Smooth muscle cell (in vitro differentiated cells): ENCODE data around the gene GTPBP8. TPM values are rescaled to one million over a fixed set of nuclear protein-coding genes. Genes with fewer than 3 reads are reported as not detected.
"Not testable (repeated sequence)": the region's sequence is repeated elsewhere in the genome, so short reads cannot be mapped to it uniquely, and the experiment has no call there.

Source experiments
- DNase-seq: peaks from one replicate; lab custom pipeline; 2025; ENCODE audit not compliant: unreplicated experiment; lab: John Stamatoyannopoulos, UW
- H2AFZ ChIP-seq: fragments of 200-600 bp; sonication (generic); 2 replicates; pipeline ENCODE4 v1.6.0; 2016; ENCODE audit warnings: antibody characterized with exemption, low read depth, mild to moderate bottlenecking
- H3F3A ChIP-seq: fragments of 200-600 bp; sonication (generic); 2 replicates; pipeline ENCODE4 v1.6.0; 2017; ENCODE audit warnings: antibody characterized with exemption, low read depth
- H3K27ac ChIP-seq: fragments of 200-600 bp; sonication (generic); 2 replicates; pipeline ENCODE4 v1.5.1; 2016; ENCODE audit warnings: low read depth, mild to moderate bottlenecking
- H3K27me3 ChIP-seq: fragments of 200-600 bp; sonication (generic); 2 replicates; pipeline ENCODE4 v1.6.1; 2016; ENCODE audit warnings: low read depth, mild to moderate bottlenecking
- H3K36me3 ChIP-seq: fragments of 200-600 bp; sonication (generic); 2 replicates; pipeline ENCODE4 v1.5.1; 2016; ENCODE audit warnings: low read depth
- H3K4me1 ChIP-seq: fragments of 200-600 bp; sonication (generic); 2 replicates; pipeline ENCODE4 v1.5.1; 2016; ENCODE audit warnings: low read depth
- H3K4me2 ChIP-seq: fragments of 200-600 bp; sonication (generic); 2 replicates; pipeline ENCODE4 v1.6.0; 2016; ENCODE audit warnings: mild to moderate bottlenecking
- H3K4me3 ChIP-seq: fragments of 200-600 bp; sonication (generic); 2 replicates; pipeline ENCODE4 v1.5.1; 2016; ENCODE audit warnings: mild to moderate bottlenecking
- H3K79me2 ChIP-seq: fragments of 200-600 bp; sonication (generic); 2 replicates; pipeline ENCODE4 v1.6.0; 2016; ENCODE audit warnings: low read depth, mild to moderate bottlenecking
- H3K9ac ChIP-seq: fragments of 200-600 bp; sonication (generic); 2 replicates; pipeline ENCODE4 v1.6.0; 2016; ENCODE audit warnings: low read depth
- H3K9me3 ChIP-seq: fragments of 200-600 bp; sonication (generic); replicated peaks from 2 replicates; pipeline ENCODE4 v1.5.1; 2016; ENCODE audit warnings: low read depth
- H4K20me1 ChIP-seq: fragments of 200-600 bp; sonication (generic); 2 replicates; pipeline ENCODE4 v1.6.0; 2016; ENCODE audit warnings: low read depth
- WGBS: methylation state at CpG from one replicate; pipeline ENCODE4 v1.1.7; 2016; ENCODE audit warnings: low lambda C conversion rate; 5-methylcytosine and 5-hydroxymethylcytosine counted together
- polyA plus RNA-seq: library from polyadenylated mRNA; unstranded; fragments of >200 nt; fragmentation: Nextera tagmentation; extraction: Ambion mirVana; gene quantifications from 2 replicates; pipeline ENCODE4 v1.2.1, GENCODE V29; 2016
- total RNA-seq: library from RNA; depleted of rRNA; stranded (reverse); fragments of >200 nt; gene quantifications from 2 replicates; pipeline ENCODE4 v1.2.3, GENCODE V29; 2014
- TF ChIP-seq, protein P1 (sequence below): fragments of 200-600 bp; sonication (generic); IDR thresholded peaks from 2 replicates; pipeline ENCODE4 v1.5.1; 2017; ENCODE audit warnings: borderline replicate concordance, mild to moderate bottlenecking, antibody characterized with exemption; ENCODE audit not compliant: insufficient read depth, poor library complexity, severe bottlenecking

GTPBP8 gene
- total and polyA plus RNA-seq, 2 experiments from 2014 or later = 10.2 to 21.5 TPM

DNA sequence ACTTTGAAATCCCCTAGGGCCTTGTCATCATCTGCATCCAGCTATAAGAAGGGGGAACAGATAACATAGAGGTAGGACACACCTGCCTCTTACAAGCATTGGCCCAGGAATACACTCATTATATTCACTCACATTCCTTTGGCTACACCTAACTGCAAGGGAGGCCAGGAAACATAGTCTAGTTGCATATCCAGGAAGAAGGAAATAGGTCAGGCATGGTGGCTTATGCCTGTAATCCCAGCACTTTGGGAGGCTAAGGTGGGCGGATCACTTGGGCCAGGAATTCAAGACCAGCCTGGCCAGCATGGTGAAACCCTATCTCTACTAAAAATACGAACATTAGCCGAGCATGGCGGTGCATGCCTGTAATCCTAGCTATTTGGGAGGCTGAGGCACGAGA, 48.8 kb downstream of the GTPBP8 start:
- Histone ChIP-seq H3K4me2 (no peak overlapping the region), H3F3A (no peaks in the 10 kb centered on the region), H3K27me3 (no peaks in the 10 kb centered on the region), H3K79me2 (no peaks in the 10 kb centered on the region), H4K20me1 (no peaks in the 10 kb centered on the region), H3K4me3 (no peak overlapping the region), H2AFZ (no peak overlapping the region), H3K9ac (no peak overlapping the region), H3K9me3 (no peaks in the 10 kb centered on the region), H3K36me3 (no peaks in the 10 kb centered on the region), H3K27ac (no peak overlapping the region), H3K4me1 (no peaks in the 10 kb centered on the region)
- TF ChIP-seq, protein P1, sequence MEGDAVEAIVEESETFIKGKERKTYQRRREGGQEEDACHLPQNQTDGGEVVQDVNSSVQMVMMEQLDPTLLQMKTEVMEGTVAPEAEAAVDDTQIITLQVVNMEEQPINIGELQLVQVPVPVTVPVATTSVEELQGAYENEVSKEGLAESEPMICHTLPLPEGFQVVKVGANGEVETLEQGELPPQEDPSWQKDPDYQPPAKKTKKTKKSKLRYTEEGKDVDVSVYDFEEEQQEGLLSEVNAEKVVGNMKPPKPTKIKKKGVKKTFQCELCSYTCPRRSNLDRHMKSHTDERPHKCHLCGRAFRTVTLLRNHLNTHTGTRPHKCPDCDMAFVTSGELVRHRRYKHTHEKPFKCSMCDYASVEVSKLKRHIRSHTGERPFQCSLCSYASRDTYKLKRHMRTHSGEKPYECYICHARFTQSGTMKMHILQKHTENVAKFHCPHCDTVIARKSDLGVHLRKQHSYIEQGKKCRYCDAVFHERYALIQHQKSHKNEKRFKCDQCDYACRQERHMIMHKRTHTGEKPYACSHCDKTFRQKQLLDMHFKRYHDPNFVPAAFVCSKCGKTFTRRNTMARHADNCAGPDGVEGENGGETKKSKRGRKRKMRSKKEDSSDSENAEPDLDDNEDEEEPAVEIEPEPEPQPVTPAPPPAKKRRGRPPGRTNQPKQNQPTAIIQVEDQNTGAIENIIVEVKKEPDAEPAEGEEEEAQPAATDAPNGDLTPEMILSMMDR = no peak
- no peak for DNase-seq
- 88% methylated on average over 5 of the region's 5 CpGs for WGBS

DNA sequence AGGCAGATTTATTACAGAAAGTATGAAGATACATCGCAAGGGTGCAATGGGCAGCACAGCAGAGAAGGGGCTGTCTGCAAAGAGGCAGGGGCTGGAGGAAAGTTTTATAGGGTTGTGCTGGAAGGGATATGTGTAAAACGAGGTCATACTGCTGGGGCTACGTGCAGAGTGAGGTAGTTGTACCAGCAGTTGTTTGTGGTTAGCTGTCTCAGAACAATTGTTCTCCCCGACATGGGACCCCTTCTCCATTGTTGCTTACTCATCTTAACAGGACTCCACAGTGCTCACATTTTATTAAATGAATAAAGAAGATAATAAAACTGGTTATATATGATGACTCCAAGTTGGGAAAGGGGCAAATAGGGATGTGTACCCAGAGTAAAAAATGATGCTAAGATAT, 49.4 kb downstream of the GTPBP8 start:
- H3F3A ChIP-seq = no peaks in the 10 kb centered on the region
- no peaks in the 10 kb centered on the region for H4K20me1 ChIP-seq
- H3K27ac ChIP-seq = no peak overlapping the region
- no peak overlapping the region for H3K4me3 ChIP-seq
- H3K9me3 ChIP-seq = no peaks in the 10 kb centered on the region
- no peak for DNase-seq
- H3K4me1 ChIP-seq = no peaks in the 10 kb centered on the region
- no peaks in the 10 kb centered on the region for H3K27me3 ChIP-seq
- 76% methylated on average over 4 of the region's 4 CpGs for WGBS
- TF ChIP-seq, protein P1 = no peak
- H3K4me2 ChIP-seq = no peak overlapping the region
- no peak overlapping the region for H2AFZ ChIP-seq
- H3K36me3 ChIP-seq = no peaks in the 10 kb centered on the region
- no peaks in the 10 kb centered on the region for H3K79me2 ChIP-seq
- no peak overlapping the region for H3K9ac ChIP-seq

DNA sequence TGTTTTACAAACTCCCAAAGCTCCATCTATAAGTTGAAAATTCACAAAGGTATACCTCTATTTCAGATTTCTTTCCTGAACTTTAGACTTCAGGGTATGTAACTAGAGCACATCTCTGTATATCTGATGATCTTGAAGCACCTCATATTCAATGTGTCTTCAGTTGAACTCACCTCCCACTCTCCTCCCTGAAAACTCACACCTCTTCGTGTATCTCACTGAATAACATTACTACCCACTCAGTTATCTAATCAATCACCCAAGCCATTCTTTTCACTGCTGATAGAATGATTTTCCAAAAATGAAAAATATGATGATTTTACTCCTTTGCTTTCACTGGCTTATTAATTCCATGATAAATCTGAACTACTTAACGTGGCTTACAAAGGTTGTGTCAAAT, 52.9 kb downstream of the GTPBP8 start:
- no peaks in the 10 kb centered on the region for H3K36me3 ChIP-seq
- WGBS = 90% methylated on average over 2 of the region's 2 CpGs

DNA sequence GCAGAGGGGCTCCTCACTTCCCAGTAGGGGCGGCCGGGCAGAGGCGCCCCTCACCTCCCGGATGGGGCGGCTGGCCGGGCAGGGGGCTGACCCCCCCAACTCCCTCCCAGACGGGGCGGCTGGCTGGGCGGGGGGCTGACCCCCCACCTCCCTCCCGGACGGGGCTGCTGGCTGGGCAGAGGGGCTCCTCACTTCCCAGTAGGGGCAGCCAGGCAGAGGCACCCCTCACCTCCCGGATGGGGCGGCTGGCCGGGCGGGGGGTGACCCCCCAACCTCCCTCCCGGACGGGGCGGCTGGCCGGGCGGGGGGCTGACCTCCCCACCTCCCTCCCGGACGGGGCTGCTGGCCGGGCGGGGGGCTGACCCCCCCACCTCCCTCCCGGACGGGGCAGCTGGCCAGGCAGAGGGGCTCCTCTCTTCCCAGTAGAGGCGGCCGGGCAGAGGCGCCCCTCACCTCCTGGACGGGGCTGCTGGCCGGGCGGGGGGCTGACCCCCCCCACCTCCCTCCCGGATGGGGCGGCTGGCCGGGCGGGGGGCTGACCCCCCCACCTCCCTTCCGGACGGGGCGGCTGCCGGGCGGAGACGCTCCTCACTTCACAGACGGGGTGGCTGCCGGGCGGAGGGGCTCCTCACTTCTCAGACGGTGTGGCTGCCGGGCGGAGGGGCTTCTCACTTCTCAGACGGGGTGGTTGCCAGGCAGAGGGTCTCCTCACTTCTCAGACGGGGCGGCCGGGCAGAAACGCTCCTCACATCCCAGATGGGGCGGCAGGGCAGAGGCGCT, 55.6 kb downstream of the GTPBP8 start:
- WGBS = 98% methylated on average over 7 of the region's 55 CpGs
- not testable (repeated sequence) for H3K4me2 ChIP-seq, H3K79me2 ChIP-seq, H3K36me3 ChIP-seq, H3K4me3 ChIP-seq, H4K20me1 ChIP-seq, H3K27ac ChIP-seq, H3F3A ChIP-seq, DNase-seq, H3K9me3 ChIP-seq, H3K27me3 ChIP-seq, H2AFZ ChIP-seq, H3K9ac ChIP-seq, H3K4me1 ChIP-seq

More for the DNA sequence above, 52.9 kb downstream of the GTPBP8 start:
- Histone ChIP-seq H3K27ac (no peak overlapping the region), H3K9ac (no peak overlapping the region), H3K27me3 (no peaks in the 10 kb centered on the region), H3K4me2 (no peak overlapping the region), H3K4me3 (no peak overlapping the region), H3K4me1 (no peaks in the 10 kb centered on the region), H3K9me3 (no peaks in the 10 kb centered on the region), H3K79me2 (no peaks in the 10 kb centered on the region), H3F3A (no peaks in the 10 kb centered on the region), H2AFZ (no peak overlapping the region), H4K20me1 (no peaks in the 10 kb centered on the region)
- TF ChIP-seq, protein P1 = no peak
- no peak for DNase-seq
